Neuronal stem cell (in vitro differentiated cells): Measurements from ENCODE around the gene KRTAP12-1.

Source experiments
- DNase-seq: peaks from one replicate; pipeline ENCODE4 v3.0.0-alpha.2; 2013; ENCODE audit warnings: low spot score
- H2AFZ ChIP-seq: one replicate; pipeline ENCODE4 v1.6.1; 2013; ENCODE audit warnings: mild to moderate bottlenecking, low read length, inconsistent platforms
- H2AK5ac ChIP-seq: 2 replicates; pipeline ENCODE4 v1.6.1; 2013; ENCODE audit warnings: low read depth, mild to moderate bottlenecking, inconsistent platforms, low read length, moderate library complexity, mixed read lengths
- H2BK120ac ChIP-seq: 2 replicates; pipeline ENCODE4 v1.6.1; 2013; ENCODE audit warnings: low read depth, mild to moderate bottlenecking, inconsistent platforms, low read length, moderate library complexity, mixed read lengths
- H2BK12ac ChIP-seq: one replicate; pipeline ENCODE4 v1.6.1; 2013; ENCODE audit warnings: low read length, inconsistent platforms
- H2BK15ac ChIP-seq: 2 replicates; pipeline ENCODE4 v1.6.1; 2013; ENCODE audit warnings: mild to moderate bottlenecking, low read length, inconsistent platforms, mixed read lengths
- H2BK5ac ChIP-seq: one replicate; pipeline ENCODE4 v1.6.1; 2013; ENCODE audit warnings: inconsistent platforms, mild to moderate bottlenecking, low read length, moderate library complexity
- H3K14ac ChIP-seq: one replicate; pipeline ENCODE4 v1.6.1; 2013; ENCODE audit warnings: low read length, inconsistent platforms
- H3K18ac ChIP-seq: 2 replicates; pipeline ENCODE4 v1.6.1; 2013; ENCODE audit warnings: low read length, inconsistent platforms
- H3K23ac ChIP-seq: 2 replicates; pipeline ENCODE4 v1.6.1; 2013; ENCODE audit warnings: low read depth, mild to moderate bottlenecking, mixed read lengths, low read length, inconsistent platforms; ENCODE audit not compliant: poor library complexity
- H3K27ac ChIP-seq: replicated peaks from 3 replicates; pipeline ENCODE4 v1.5.1; 2013; ENCODE audit warnings: low read length, inconsistent platforms
- H3K27me3 ChIP-seq, 3 experiments: 2 replicates each; pipeline ENCODE4 v1.6.1; 2013; ENCODE audit warnings: low read length in 3 of 3, mild to moderate bottlenecking in 2 of 3, inconsistent platforms in 1 of 3, low read depth in 1 of 3, mixed read lengths in 1 of 3, moderate library complexity in 1 of 3; ENCODE audit not compliant: control insufficient read depth in 3 of 3, insufficient read depth in 3 of 3
- H3K36me3 ChIP-seq, 2 donors: replicated peaks in 1 of 2; 2 replicates each; pipeline ENCODE4 v1.6.1; 2013; ENCODE audit warnings: low read length in 2 of 2; ENCODE audit not compliant: control insufficient read depth in 2 of 2, insufficient read depth in 2 of 2
- H3K4ac ChIP-seq: 2 replicates; pipeline ENCODE4 v1.6.1; 2013; ENCODE audit warnings: inconsistent platforms, mild to moderate bottlenecking, low read length, moderate library complexity
- H3K4me1 ChIP-seq, 2 donors: 1 replicate in 1 of 2; 2 replicates in 1 of 2; pipeline ENCODE4 v1.6.1; 2013; ENCODE audit warnings: low read length in 2 of 2, low read depth in 1 of 2; ENCODE audit not compliant: control insufficient read depth in 2 of 2, insufficient read depth in 1 of 2
- H3K4me2 ChIP-seq: one replicate; pipeline ENCODE4 v1.6.1; 2013; ENCODE audit warnings: mild to moderate bottlenecking, low read length, inconsistent platforms; ENCODE audit not compliant: insufficient read depth, poor library complexity, severe bottlenecking
- H3K4me3 ChIP-seq, 2 donors: 2 replicates each; pipeline ENCODE4 v1.5.1; 2013; ENCODE audit warnings: low read length in 2 of 2, mild to moderate bottlenecking in 2 of 2, inconsistent platforms in 1 of 2, moderate library complexity in 1 of 2
- H3K79me1 ChIP-seq: one replicate; pipeline ENCODE4 v1.6.1; 2013; ENCODE audit warnings: low read depth, mild to moderate bottlenecking, inconsistent platforms, low read length, moderate library complexity
- H3K9ac ChIP-seq: one replicate; pipeline ENCODE4 v1.6.1; 2013; ENCODE audit warnings: mild to moderate bottlenecking, low read depth, low read length, inconsistent platforms; ENCODE audit not compliant: poor library complexity
- H3K9me3 ChIP-seq, 2 donors: replicated peaks in 1 of 2; 2 replicates each; pipeline versions ENCODE3 to v1.6.1; 2013; ENCODE audit warnings: low read length in 2 of 2, mild to moderate bottlenecking in 2 of 2, inconsistent platforms in 1 of 2, low read depth in 1 of 2, mixed read lengths in 1 of 2, moderate library complexity in 1 of 2; ENCODE audit not compliant: control insufficient read depth in 2 of 2, insufficient read depth in 1 of 2
- H4K8ac ChIP-seq: one replicate; pipeline ENCODE4 v1.6.1; 2013; ENCODE audit warnings: low read depth, mild to moderate bottlenecking, inconsistent platforms, low read length, moderate library complexity
- H4K91ac ChIP-seq: one replicate; pipeline ENCODE4 v1.6.1; 2013; ENCODE audit warnings: low read length, low read depth, mild to moderate bottlenecking, inconsistent platforms; ENCODE audit not compliant: poor library complexity
- WGBS, 2 donors: extraction: QIAGEN DNeasy Blood & Tissue Kit; methylation state at CpG; one replicate each; pipeline ENCODE4 v1.1.7; 2013; ENCODE audit warnings: missing lambda C conversion rate in 2 of 2, mixed read lengths in 1 of 2; ENCODE audit not compliant: insufficient read length in 2 of 2, insufficient replicate concordance in 1 of 2; ENCODE audit errors: extremely low coverage in 2 of 2; 5-methylcytosine and 5-hydroxymethylcytosine counted together

KRTAP12-1 gene

DNA sequence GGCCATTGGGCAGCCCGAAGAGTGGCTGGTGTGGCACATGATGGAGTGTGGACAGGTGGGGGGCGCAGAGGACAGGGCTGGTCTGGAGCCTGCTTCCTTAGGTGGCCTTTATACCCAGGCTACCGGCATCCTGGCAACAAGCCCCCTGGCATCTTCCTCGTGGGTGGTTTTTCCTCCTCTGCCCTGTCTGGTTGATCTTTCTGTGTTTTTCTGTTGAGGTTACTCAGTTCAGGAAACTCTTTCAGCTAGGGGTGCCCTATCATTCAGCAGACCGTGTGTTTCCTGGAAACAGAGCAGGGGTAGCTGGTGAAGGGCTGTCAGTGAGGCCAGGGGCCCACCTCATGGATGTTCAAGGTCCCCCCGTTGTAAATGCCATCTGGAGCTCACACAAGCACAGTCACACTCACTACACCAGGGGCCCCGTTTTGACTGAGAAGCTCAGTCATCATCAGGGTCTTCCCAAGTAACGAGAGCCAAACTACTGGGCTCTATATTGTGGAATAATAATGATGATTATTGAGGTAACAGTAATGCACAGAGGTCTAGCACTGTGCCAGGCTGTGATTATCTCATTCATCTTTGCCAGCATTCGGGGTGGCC, 27.3 kb downstream of the KRTAP12-1 start, which contains the start of gene KRTAP12-4:
Gene KRTAP12-4 (minus strand): TSS at position 84 of the 600 bp plus-strand sequence. CDS start 45 bp downstream, at position 39.
- no peak within 1 kb of the TSS for H3K4me2 ChIP-seq
- peaks cover 0 to 2% of the 10 kb centered on the region in 2 donors for H3K4me1 ChIP-seq
- H3K4ac ChIP-seq, result no peak within 1 kb of the TSS
- peak within 1 kb of the TSS; percentile 31 for H3K18ac ChIP-seq
- peak within 1 kb of the TSS; percentile 59 for H2BK12ac ChIP-seq
- H3K27ac ChIP-seq, result no peak within 1 kb of the TSS
- H4K8ac ChIP-seq, result no peak within 1 kb of the TSS
- H3K27me3 ChIP-seq, result no peaks in the 10 kb centered on the region
- no peak within 1 kb of the TSS for H4K91ac ChIP-seq
- peaks cover 0 to 6% of the 10 kb centered on the region in 2 donors for H3K9me3 ChIP-seq
- no peak within 1 kb of the TSS for H2BK5ac ChIP-seq
- no peaks in the 10 kb centered on the region for H3K36me3 ChIP-seq
- no peak within 1 kb of the TSS for H3K4me3 ChIP-seq
- no peak within 1 kb of the TSS for H2AFZ ChIP-seq
- DNase-seq, result no peak
- H2AK5ac ChIP-seq, result peak within 1 kb of the TSS; percentile 66
- peak within 1 kb of the TSS; percentile 44 for H2BK120ac ChIP-seq
- peak within 1 kb of the TSS; percentile 77 for H2BK15ac ChIP-seq
- no peaks in the 10 kb centered on the region for H3K79me1 ChIP-seq
- peak within 1 kb of the TSS; percentile 79 for H3K14ac ChIP-seq
- WGBS, 2 donors, result no CpG with 5 or more reads among the region's 9 CpGs
- H3K9ac ChIP-seq, result no peak within 1 kb of the TSS
- H3K23ac ChIP-seq, result no peak within 1 kb of the TSS

- peak overlapping the region; percentile 59 for H2BK12ac ChIP-seq
- H3K14ac ChIP-seq, result peak overlapping the region; percentile 79
- no peak overlapping the region for H4K91ac ChIP-seq
- H3K23ac ChIP-seq, result no peak overlapping the region
- H3K36me3 ChIP-seq, result no peaks in the 10 kb centered on the region
- H2BK120ac ChIP-seq, result peak overlapping the region; percentile 44
- no peaks in the 10 kb centered on the region for H3K79me1 ChIP-seq
- H3K4me3 ChIP-seq, result no peak overlapping the region
- peak overlapping the region; percentile 66 for H2AK5ac ChIP-seq
- no peak overlapping the region for H4K8ac ChIP-seq
- H3K9me3 ChIP-seq, result peaks cover 0 to 6% of the 10 kb centered on the region in 2 donors
- no peaks in the 10 kb centered on the region for H3K27me3 ChIP-seq
- peaks cover 0 to under 1% of the 10 kb centered on the region in 2 donors for H3K4me1 ChIP-seq
- no peak for DNase-seq
- no peak overlapping the region for H2AFZ ChIP-seq
- H3K9ac ChIP-seq, result no peak overlapping the region
- no CpG with 5 or more reads among the region's 17 CpGs for WGBS, 2 donors
- H3K4ac ChIP-seq, result no peak overlapping the region
- H3K27ac ChIP-seq, result no peak overlapping the region
- H3K4me2 ChIP-seq, result no peak overlapping the region
- no peak overlapping the region for H2BK5ac ChIP-seq
- H2BK15ac ChIP-seq, result peak overlapping the region; percentile 77
- peak overlapping the region; percentile 31 for H3K18ac ChIP-seq
These were observed 28.0 kb downstream of the KRTAP12-1 start for GRCh38 chr21:44653656-44654575.

- H3K4me2 ChIP-seq, result no peak overlapping the region
- no peak overlapping the region for H3K4me3 ChIP-seq
- no peak overlapping the region for H2AK5ac ChIP-seq
- no peaks in the 10 kb centered on the region for H3K79me1 ChIP-seq
- no peak overlapping the region for H3K4ac ChIP-seq
- H2BK120ac ChIP-seq, result no peak overlapping the region
- H3K4me1 ChIP-seq, result no peaks in the 10 kb centered on the region
- H3K27ac ChIP-seq, result no peak overlapping the region
- H3K36me3 ChIP-seq, result no peaks in the 10 kb centered on the region
- no peak overlapping the region for H4K8ac ChIP-seq
- H3K9ac ChIP-seq, result no peak overlapping the region
- DNase-seq, result no peak
- no CpG with 5 or more reads among the region's 14 CpGs for WGBS, 2 donors
- peaks cover 0 to 6% of the 10 kb centered on the region in 2 donors for H3K9me3 ChIP-seq
- H3K18ac ChIP-seq, result no peak overlapping the region
- no peak overlapping the region for H2BK5ac ChIP-seq
- peaks cover 0 to 1% (median 0%) of the 10 kb centered on the region in 3 experiments for H3K27me3 ChIP-seq
- H3K23ac ChIP-seq, result no peak overlapping the region
- no peak overlapping the region for H3K14ac ChIP-seq
- no peak overlapping the region for H2AFZ ChIP-seq
- H2BK12ac ChIP-seq, result no peak overlapping the region
- H2BK15ac ChIP-seq, result no peak overlapping the region
- no peak overlapping the region for H4K91ac ChIP-seq
These were observed 28.8 kb downstream of the KRTAP12-1 start for GRCh38 chr21:44653123-44653522.
